Measurements from ENCODE around the gene NAB2.

Gene NAB2

GRCh38 chr12:57088354-57089270 lies at the start of gene NAB2:
Gene NAB2, plus strand, starts transcription at chr12:57089114. Its CDS starts 158 bp downstream, at chr12:57089272.
- TF ChIP-seq RAD21 (IDR thresholded peaks at IDR 0.05; ENCODE audit: low read depth) = no peak
- peak; percentile 52; the same call in 1 of the 2 replicates for TF ChIP-seq EP300 (IDR thresholded peaks at IDR 0.05; ENCODE audit: borderline replicate concordance)
- peak; percentile 65 for TF ChIP-seq TAF1 (IDR thresholded peaks at IDR 0.05; ENCODE audit: low read depth)
- no peak for TF ChIP-seq CREB1 (IDR thresholded peaks at IDR 0.05; ENCODE audit: low read depth)
- peak; percentile 94 for TF ChIP-seq MAX (IDR thresholded peaks at IDR 0.05)
- TF ChIP-seq FOXM1 (IDR thresholded peaks at IDR 0.05; ENCODE audit: borderline replicate concordance, low read depth) = no peak
- TF ChIP-seq TEAD4 (IDR thresholded peaks at IDR 0.05) = peak; percentile 88
- no peak for TF ChIP-seq TCF12 (IDR thresholded peaks at IDR 0.05; ENCODE audit: low read depth)
- TF ChIP-seq NFIC (IDR thresholded peaks at IDR 0.05) = no peak
- 0 out of 2 replicates have a peak, but pooled peaks have one; percentile 44 for TF ChIP-seq YY1 (IDR thresholded peaks at IDR 0.05; ENCODE audit: low read depth)
- TF ChIP-seq USF1 (IDR thresholded peaks at IDR 0.05) = peak; percentile 92
- no peak for TF ChIP-seq ZBTB7A (IDR thresholded peaks at IDR 0.05; ENCODE audit: low read depth)
- TF ChIP-seq CEBPB (IDR thresholded peaks at IDR 0.05) = peak; percentile 95
- TF ChIP-seq EGR1 (IDR thresholded peaks at IDR 0.05) = peak; percentile 98
- no peak for TF ChIP-seq REST (IDR thresholded peaks at IDR 0.05; ENCODE audit: low read depth)

GRCh38 chr12:57040211-57040610 lies 48.7 kb upstream of the NAB2 start:
- no peak for TF ChIP-seq ZBTB7A (IDR thresholded peaks at IDR 0.05; ENCODE audit: low read depth)
- TF ChIP-seq REST (IDR thresholded peaks at IDR 0.05; ENCODE audit: low read depth) = no peak
- TF ChIP-seq CEBPB (IDR thresholded peaks at IDR 0.05) = no peak
- no peak for TF ChIP-seq EGR1 (IDR thresholded peaks at IDR 0.05)
- no peak for TF ChIP-seq CREB1 (IDR thresholded peaks at IDR 0.05; ENCODE audit: low read depth)
- TF ChIP-seq YY1 (IDR thresholded peaks at IDR 0.05; ENCODE audit: low read depth) = no peak
- no peak for TF ChIP-seq NFIC (IDR thresholded peaks at IDR 0.05)
- TF ChIP-seq RAD21 (IDR thresholded peaks at IDR 0.05; ENCODE audit: low read depth) = no peak
- TF ChIP-seq EP300 (IDR thresholded peaks at IDR 0.05; ENCODE audit: borderline replicate concordance) = no peak
- TF ChIP-seq TEAD4 (IDR thresholded peaks at IDR 0.05) = no peak
- TF ChIP-seq TCF12 (IDR thresholded peaks at IDR 0.05; ENCODE audit: low read depth) = no peak
- no peak for TF ChIP-seq USF1 (IDR thresholded peaks at IDR 0.05)
- no peak for TF ChIP-seq FOXM1 (IDR thresholded peaks at IDR 0.05; ENCODE audit: borderline replicate concordance, low read depth)
- TF ChIP-seq TAF1 (IDR thresholded peaks at IDR 0.05; ENCODE audit: low read depth) = no peak

- TF ChIP-seq TAF1 (IDR thresholded peaks at IDR 0.05; ENCODE audit: low read depth) = no peak
- TF ChIP-seq FOXM1 (IDR thresholded peaks at IDR 0.05; ENCODE audit: borderline replicate concordance, low read depth) = no peak
- no peak for TF ChIP-seq ZBTB7A (IDR thresholded peaks at IDR 0.05; ENCODE audit: low read depth)
- no peak for TF ChIP-seq NFIC (IDR thresholded peaks at IDR 0.05)
- TF ChIP-seq CREB1 (IDR thresholded peaks at IDR 0.05; ENCODE audit: low read depth) = no peak
- TF ChIP-seq MAX (IDR thresholded peaks at IDR 0.05) = no peak
- no peak for TF ChIP-seq EGR1 (IDR thresholded peaks at IDR 0.05)
- TF ChIP-seq TCF12 (IDR thresholded peaks at IDR 0.05; ENCODE audit: low read depth) = no peak
- TF ChIP-seq TEAD4 (IDR thresholded peaks at IDR 0.05) = no peak
- TF ChIP-seq RAD21 (IDR thresholded peaks at IDR 0.05; ENCODE audit: low read depth) = no peak
Observed at GRCh38 chr12:57040750-57041149, 48.2 kb upstream of the NAB2 start.

- TF ChIP-seq CREB1 (IDR thresholded peaks at IDR 0.05; ENCODE audit: low read depth) (no peak), CEBPB (IDR thresholded peaks at IDR 0.05) (no peak), FOXM1 (IDR thresholded peaks at IDR 0.05; ENCODE audit: borderline replicate concordance, low read depth) (no peak), YY1 (IDR thresholded peaks at IDR 0.05; ENCODE audit: low read depth) (no peak), EGR1 (IDR thresholded peaks at IDR 0.05) (no peak), USF1 (IDR thresholded peaks at IDR 0.05) (no peak), TCF12 (IDR thresholded peaks at IDR 0.05; ENCODE audit: low read depth) (no peak), REST (IDR thresholded peaks at IDR 0.05; ENCODE audit: low read depth) (no peak), ZBTB7A (IDR thresholded peaks at IDR 0.05; ENCODE audit: low read depth) (no peak), MAX (IDR thresholded peaks at IDR 0.05) (no peak), RAD21 (IDR thresholded peaks at IDR 0.05; ENCODE audit: low read depth) (no peak), EP300 (IDR thresholded peaks at IDR 0.05; ENCODE audit: borderline replicate concordance) (no peak), TAF1 (IDR thresholded peaks at IDR 0.05; ENCODE audit: low read depth) (no peak), TEAD4 (IDR thresholded peaks at IDR 0.05) (no peak), NFIC (IDR thresholded peaks at IDR 0.05) (no peak)
Observed at GRCh38 chr12:57042695-57043094, 46.2 kb upstream of the NAB2 start.

Data from Ishikawa (cell line).